Islet precursor cell (in vitro differentiated cells): ENCODE results near the gene ATF7.
"Not testable (repeated sequence)": the region's sequence is repeated elsewhere in the genome, so short reads cannot be mapped to it uniquely, and the experiment has no call there.

ENCODE experiments used
- DNase-seq: peaks from one replicate; pipeline ENCODE4 v3.0.0-alpha.2; 2018

ATF7 gene

GRCh38 chr12:53625946-53626701 lies at the start of gene ATF7:
TSS of gene ATF7 (minus strand) at chr12:53626382. CDS start at chr12:53601000, 25,382 bp downstream.
- peak; percentile 100 for DNase-seq

DNA sequence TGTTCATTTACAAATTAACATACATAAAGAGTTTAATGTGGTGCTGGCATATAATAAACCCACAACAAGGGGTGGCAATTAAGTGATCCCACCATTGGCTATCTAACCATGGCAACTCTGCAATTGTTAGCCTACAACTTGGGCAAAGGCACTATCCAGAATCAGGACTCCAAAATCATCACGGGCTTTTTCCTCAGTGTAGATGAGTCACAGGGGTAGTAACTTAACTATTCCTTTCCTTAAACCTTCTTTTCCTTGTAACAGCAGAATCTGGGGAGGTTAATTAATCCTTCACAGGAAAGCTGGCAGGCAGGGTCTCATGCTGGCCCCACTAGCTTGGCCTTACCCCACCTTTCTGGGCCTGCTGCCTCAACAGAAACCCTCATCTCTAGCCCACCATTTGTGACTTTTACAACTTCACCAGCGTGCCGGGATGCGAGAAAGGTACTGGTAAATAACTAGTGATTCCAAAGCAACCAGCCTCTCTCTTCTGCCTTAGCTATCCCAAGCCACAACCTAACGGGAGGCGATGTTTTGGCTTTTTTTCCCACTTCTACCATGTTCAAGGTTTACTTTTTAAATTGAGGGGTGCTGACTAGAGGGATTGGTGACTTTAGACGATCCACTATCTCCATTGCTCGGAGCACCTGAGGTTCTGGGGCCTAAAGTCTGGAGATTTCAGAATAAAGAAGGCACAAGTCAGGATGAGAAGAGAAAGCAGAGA lies 49.0 kb upstream of the ATF7 start:
- DNase-seq = no peak

DNA sequence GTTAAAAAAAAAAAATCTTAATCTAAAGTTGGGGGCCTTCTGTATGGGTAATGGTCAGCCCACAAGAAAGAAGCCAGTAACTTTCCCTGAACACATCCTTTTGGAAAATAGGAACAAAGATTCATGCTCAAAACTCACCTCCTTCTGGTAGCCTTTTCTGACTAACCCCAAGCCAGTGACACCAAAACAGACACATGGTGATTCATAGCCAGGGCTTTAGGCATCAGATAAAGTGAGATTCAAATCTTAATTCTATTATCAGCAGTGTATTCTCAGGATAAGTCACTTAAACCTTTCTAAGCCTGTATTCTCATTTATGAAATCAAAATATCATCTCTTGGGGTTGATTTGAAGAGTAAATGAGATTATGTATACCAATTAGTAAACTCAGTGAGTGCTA lies 44.8 kb upstream of the ATF7 start:
- DNase-seq = no peak

DNA sequence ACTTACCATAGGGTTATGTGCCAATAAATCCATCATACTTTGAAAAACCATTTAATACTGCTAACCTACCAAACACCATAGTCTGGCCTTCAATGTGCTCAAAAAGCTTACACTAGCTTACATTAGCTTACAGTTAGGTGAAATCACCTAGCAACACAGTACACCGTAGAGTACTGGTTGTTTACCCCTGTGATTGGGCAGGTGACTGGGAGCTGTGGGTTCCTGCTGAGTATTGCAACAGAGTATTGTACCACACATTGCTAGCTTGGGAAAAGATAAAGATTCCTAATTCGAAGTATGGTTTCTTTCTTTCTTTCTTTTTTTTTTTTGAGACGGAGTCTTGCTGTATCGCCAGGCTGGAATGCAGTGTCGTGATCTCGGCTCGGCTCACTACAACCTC lies 44.1 kb upstream of the ATF7 start:
- no peak for DNase-seq

GRCh38 chr12:53667080-53667479 lies 40.9 kb upstream of the ATF7 start:
- DNase-seq = no peak

GRCh38 chr12:53664936-53665335 lies 38.8 kb upstream of the ATF7 start:
- no peak for DNase-seq

DNA sequence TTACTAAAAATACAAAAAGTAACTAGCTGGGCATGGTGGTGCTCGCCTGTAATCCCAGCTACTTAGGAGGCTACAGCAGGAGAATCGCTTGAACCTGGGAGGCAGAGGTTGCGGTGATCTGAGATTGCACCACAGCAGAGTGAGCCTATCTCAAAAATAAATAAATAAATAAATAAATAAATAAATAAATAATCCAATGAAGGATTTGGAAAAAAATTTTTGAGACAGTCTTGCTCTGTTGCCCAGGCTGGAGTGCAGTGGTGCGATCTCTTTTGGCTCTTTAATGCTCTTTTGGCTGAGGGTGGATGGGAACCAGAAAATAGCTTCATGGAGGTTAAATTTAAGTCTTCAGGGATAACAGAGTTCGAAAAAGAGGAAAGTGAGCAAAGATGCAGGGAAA lies 38.0 kb upstream of the ATF7 start:
- no peak for DNase-seq

DNA sequence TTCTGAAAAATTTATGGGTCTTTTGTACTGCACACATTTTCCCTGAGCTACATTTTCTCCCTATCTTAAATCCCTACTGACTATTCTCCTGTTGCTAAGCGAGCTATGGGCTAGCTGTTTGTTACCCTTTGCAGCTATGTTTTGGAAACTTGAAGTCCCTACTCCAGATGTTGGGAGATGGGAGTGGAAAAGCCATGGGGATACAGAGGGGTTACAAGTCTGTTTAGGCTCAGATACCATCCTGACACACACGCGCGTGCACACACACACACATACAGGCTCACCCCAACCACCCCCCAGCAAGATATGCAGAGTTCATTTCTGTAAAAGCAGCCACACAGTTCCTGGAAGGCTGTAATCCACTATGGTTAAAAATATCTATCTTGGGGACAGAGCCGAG lies 33.9 kb upstream of the ATF7 start:
- no peak for DNase-seq

DNA sequence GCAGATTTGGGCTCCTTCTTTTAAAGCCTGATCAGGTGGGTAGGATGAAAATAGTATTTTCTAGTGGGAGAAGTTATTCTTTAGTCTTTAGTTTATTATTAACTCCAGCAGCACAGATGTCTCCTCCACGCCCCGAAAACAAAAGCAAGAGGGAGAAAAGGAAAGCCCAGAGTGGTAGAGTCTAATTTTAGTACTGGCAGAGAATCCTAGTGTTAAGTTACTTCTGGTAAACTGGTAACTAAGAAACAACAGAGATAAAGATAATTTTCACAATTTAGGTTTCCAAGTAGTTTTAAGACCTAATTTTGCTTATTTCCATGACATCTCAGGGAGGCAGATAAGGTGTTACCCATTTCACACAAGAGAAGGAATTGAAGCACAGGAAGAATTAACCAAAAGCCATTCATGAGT lies 33.4 kb upstream of the ATF7 start:
- no peak for DNase-seq

GRCh38 chr12:53659011-53659551 lies 32.9 kb upstream of the ATF7 start:
- peak; percentile 91 for DNase-seq

DNA sequence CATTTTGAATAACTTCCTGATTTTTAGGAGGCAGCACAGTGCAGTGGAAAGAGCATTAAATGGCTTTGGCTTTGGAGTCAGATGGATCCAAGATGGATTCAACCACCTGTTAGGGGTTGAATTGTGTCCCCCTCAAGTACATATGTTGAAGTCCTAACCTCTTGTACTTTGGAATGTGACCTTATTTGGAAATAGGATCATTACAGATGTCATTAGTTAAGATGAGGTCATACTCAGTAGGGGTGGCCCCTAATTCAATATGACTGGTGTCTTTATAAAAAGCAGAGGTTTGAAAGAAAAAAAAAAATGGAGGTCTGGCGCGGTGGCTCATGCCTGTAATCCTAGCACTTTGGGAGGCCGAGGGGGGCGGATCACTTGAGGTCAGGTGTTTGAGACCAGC lies 30.9 kb upstream of the ATF7 start:
- DNase-seq = no peak

DNA sequence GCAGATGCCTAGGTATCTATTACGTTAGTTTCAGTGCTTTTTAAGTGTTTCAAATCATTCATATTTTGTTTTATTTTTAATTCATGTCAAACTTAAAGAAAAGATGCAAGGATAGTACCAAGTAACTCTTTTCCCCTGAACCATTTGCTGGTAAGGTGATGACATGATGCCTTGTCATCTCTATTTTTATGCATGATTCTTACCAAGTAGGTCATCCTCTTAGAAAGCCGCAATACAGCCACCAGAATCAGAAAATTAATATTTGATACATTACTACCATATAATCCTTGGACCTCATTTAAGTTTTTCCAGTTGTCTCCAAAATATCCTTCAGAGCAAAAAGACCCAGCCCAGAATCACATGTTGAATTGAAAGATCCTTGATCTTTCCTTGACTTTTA lies 27.4 kb upstream of the ATF7 start:
- no peak for DNase-seq

DNA sequence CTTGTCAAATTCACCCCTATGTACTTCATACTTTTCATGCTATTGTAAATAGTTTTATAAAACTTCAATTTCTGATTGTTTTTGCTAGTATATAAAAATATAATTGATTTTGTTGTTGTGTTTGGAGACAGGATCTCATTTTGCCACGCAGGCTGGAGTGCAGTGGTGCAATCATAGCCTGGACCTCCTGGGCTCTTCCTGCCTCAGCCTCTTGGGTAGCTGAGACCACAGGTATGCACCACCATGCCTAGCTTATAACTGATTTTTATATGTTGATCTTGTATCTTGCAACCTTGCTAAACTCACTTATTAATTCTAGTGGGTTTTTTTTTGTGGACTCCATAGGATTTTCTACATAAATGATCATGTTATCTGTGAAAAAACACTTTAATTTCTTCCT lies 26.2 kb upstream of the ATF7 start:
- no peak for DNase-seq

DNA sequence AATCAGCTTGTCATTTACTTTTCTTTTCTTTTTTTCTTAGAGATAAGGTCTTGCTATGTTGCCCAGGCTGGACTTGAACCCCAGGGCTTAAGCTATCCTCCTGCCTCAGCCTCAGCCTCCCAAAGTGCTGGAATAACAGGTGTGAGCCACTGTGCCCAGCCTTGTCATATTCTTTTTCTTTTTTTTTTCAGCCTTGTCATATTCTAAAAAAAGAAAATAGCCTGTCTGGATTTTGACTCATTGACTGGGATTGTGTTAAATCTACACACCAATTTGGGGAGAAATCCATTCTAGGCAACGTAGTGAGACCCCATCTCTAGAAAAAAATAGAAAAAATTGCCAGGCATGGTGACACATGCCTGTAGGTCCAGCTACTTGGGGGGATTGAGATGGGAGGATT lies 25.6 kb upstream of the ATF7 start:
- no peak for DNase-seq

DNA sequence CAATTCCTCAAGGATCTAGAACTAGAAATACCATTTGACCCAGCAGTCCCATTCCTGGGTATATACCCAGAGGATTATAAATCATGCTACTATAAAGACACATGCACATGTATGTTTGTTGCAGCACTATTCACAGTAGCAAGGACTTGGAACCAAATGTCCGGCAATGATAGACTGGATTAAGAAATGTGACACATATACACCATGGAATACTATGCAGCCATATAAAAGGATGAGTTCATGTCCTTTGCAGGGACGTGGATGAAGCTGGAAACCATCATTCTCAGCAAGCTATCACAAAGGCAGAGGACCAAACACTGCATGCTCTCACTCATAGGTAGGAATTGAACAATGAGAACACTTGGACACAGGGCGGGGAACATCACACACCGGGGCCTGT lies 20.1 kb upstream of the ATF7 start:
- not testable (repeated sequence) for DNase-seq

- no peak for DNase-seq
These were observed 19.0 kb upstream of the ATF7 start for GRCh38 chr12:53645165-53645564.

GRCh38 chr12:53644133-53644532 lies 18.0 kb upstream of the ATF7 start:
- DNase-seq = no peak

DNA sequence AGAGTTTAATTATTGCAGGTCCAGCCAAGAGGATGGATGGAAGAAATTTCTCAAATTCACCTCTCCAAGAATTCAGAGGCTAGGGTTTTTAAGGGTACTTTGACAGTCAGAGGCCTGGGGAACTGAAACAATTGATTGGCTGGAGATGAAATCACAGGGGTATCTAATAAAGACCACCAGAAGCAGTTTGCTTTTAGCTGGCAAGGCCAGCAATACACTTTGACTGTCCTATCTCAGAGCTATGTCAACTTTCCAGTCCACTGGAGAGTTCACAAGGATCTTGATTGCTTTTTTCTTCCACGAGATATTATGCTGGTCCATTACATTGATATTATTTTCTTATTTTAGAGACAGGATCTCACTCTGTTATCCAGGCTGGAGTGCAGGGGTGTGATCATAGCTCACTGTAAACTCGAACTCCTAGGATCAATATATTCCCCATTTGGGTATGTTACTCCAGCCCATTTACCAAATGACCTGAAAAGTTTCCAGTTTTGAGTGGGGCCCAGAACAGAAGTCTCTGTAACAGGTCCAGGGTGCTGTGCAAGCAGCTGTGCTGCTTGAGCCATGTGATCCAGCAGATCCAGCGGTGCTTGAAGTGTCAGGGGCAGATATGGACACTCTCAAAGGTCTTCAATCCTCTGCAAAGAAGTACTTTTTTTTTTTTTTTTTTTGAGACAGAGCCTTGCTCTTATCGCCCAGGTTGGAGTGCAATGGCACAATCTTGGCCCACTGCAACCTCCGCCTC lies 17.2 kb upstream of the ATF7 start:
- DNase-seq = no peak

GRCh38 chr12:53638057-53638456 lies 11.9 kb upstream of the ATF7 start:
- DNase-seq = peak; percentile 12

DNA sequence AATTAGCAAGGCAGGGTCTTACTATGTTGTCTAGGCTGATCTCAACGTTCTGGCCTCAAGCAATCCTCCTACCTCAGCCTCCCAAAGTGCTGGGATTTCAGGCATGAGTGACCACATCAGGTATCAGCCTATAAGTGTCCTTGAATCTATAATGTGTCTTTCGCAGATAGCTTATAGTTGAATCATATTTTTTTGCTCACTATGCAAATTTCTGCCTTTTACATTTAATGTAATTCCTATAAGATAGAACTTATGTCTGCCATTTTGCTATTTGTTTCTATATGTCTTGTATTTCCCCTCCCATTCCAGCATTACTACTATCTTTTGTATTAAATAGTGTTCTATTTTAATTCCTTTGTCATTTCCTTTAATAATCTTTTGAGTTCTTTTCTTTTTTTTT lies 10.5 kb upstream of the ATF7 start:
- DNase-seq = no peak

DNA sequence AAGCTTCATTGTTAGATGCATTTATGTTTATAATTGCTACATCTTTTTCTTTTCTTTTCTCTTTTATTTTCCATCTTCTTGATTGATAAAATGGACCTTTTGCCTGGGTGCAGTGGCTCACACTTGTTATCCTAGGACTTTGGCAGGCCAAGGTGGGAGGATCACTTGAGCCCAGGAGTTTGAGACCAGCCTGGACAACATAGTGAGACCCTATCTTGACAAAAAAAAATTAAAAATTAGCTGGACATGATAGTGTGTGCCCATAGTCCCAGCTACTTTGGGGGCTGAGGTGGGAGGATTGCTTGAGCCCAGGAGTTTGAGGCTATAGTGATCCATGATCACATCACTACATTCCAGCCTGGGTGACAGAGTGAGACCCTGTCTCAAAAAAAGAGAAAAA lies 9.5 kb upstream of the ATF7 start:
- DNase-seq = peak; percentile 7

DNA sequence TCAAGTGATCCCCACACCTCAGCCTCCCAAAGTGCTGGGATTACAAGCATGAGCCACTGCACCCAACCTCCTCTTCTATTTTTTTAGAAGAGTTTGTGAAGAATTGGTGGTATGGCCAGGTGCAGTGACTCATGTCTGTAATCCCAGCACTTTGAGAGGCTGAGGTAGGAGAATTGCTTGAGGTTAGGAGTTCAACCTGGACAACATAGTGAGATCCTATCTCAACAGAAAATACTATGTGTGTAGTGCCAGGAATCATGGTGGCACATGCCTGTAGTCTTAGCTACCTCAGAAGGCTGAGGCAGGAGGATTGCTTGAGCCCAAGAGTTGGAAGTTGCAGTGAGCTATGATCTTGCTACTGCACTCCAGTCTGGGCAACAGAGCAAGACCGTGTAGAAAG lies 5.5 kb upstream of the ATF7 start:
- DNase-seq = no peak

DNA sequence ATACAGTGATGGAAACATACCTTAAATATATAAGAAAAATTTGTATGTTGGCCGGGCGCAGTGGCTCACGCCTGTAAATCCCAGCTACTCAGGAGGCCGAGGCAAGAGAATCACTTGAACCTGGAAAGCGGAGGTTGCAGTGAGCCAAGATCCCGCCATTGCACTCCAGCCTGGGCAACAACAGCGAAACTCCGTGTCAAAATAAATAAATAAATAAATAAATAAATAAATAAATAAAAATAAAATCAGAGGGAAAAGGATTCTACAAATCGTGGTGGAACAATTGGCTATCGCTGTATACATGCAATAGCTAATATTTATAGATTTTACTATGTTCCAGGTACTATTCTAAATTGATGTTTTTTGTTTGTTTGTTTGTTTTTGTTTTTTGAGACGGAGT lies 1.7 kb upstream of the ATF7 start:
- no peak for DNase-seq

- no peak for DNase-seq
These were observed 554 bp upstream of the ATF7 start for GRCh38 chr12:53626702-53627169.
